PC-9 (cell line): ENCODE data around the gene PNPLA7.

Experiments
- EZH2 ChIP-seq: fragments of 200-600 bp; sonication (generic); IDR thresholded peaks from 2 replicates; pipeline ENCODE4 v1.8.0; 2017; ENCODE audit warnings: antibody characterized with exemption, low read depth
- TF ChIP-seq, protein P1 (sequence below): fragments of 200-600 bp; sonication (generic); conservative IDR thresholded peaks from 2 replicates; pipeline ENCODE4 v1.6.1; 2017; ENCODE audit warnings: mixed run types, antibody characterized with exemption, mild to moderate bottlenecking, moderate library complexity

DNA sequence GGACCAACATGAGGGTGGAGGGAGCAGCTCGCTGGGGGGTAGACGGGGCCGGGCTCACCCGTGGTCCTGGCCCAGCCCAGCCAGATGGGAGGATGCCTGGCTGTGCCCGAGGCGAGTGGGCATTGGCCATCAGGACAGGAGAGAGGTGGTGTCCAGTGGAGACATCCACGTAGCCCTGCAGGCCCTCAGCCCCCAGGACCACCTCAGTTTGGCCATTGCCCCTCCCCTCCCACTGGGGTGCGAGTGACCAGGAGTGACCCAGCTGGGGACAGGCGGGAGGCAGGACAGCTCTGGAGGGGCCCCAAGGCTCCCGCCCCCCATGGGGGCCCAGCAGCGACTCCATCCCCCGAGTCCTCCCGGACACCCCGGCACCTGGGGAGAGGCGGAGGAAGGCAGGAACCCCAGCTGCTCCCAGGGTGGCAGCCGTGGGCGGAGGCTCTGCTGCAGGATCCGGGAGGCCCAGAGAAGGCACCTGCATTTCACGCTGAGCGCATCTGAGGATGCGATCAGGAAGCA lies 118.7 kb downstream of the PNPLA7 start:
- TF ChIP-seq, protein P1, sequence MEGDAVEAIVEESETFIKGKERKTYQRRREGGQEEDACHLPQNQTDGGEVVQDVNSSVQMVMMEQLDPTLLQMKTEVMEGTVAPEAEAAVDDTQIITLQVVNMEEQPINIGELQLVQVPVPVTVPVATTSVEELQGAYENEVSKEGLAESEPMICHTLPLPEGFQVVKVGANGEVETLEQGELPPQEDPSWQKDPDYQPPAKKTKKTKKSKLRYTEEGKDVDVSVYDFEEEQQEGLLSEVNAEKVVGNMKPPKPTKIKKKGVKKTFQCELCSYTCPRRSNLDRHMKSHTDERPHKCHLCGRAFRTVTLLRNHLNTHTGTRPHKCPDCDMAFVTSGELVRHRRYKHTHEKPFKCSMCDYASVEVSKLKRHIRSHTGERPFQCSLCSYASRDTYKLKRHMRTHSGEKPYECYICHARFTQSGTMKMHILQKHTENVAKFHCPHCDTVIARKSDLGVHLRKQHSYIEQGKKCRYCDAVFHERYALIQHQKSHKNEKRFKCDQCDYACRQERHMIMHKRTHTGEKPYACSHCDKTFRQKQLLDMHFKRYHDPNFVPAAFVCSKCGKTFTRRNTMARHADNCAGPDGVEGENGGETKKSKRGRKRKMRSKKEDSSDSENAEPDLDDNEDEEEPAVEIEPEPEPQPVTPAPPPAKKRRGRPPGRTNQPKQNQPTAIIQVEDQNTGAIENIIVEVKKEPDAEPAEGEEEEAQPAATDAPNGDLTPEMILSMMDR, result no peak
- no peak for TF ChIP-seq EZH2
